MM.1S (cell line): Measurements from ENCODE around the gene CCIN.

Source experiments
- DNase-seq: peaks from one replicate; pipeline ENCODE4 v3.0.0-alpha.2; 2015
- H2AFZ ChIP-seq: fragments of 300-600 bp; sonication (generic); 2 replicates; pipeline ENCODE4 v1.6.0; 2016; ENCODE audit warnings: antibody characterized with exemption, low read length
- H3F3A ChIP-seq: fragments of 300-600 bp; sonication (generic); 2 replicates; pipeline ENCODE4 v1.6.1; 2016; ENCODE audit warnings: mild to moderate bottlenecking, antibody characterized with exemption, low read length, moderate library complexity, mixed read lengths; ENCODE audit not compliant: insufficient read depth
- H3K27ac ChIP-seq: fragments of 300-600 bp; sonication (generic); 2 replicates; pipeline ENCODE4 v1.5.1; 2016; ENCODE audit warnings: mild to moderate bottlenecking, low read length
- H3K27me3 ChIP-seq: fragments of 300-600 bp; sonication (generic); replicated peaks from 2 replicates; pipeline ENCODE4 v1.6.0; 2016; ENCODE audit warnings: low read length; ENCODE audit not compliant: insufficient read depth
- H3K36me3 ChIP-seq: fragments of 300-600 bp; sonication (generic); replicated peaks from 2 replicates; pipeline ENCODE4 v1.6.1; 2016; ENCODE audit warnings: mild to moderate bottlenecking, low read length, mixed read lengths; ENCODE audit not compliant: insufficient read depth
- H3K4me1 ChIP-seq: fragments of 300-600 bp; sonication (generic); 2 replicates; pipeline ENCODE4 v1.6.1; 2016; ENCODE audit warnings: low read length, mixed read lengths
- H3K4me2 ChIP-seq: fragments of 300-600 bp; sonication (generic); 2 replicates; pipeline ENCODE4 v1.6.0; 2016; ENCODE audit warnings: low read depth, low read length
- H3K4me3 ChIP-seq: fragments of 300-600 bp; sonication (generic); 2 replicates; pipeline ENCODE4 v1.5.1; 2016; ENCODE audit warnings: low read length, mixed read lengths
- H3K79me2 ChIP-seq: fragments of 300-600 bp; sonication (generic); 2 replicates; pipeline ENCODE4 v1.6.1; 2016; ENCODE audit warnings: mixed run types, low read length, mixed read lengths
- H3K9ac ChIP-seq: fragments of 300-600 bp; sonication (generic); 2 replicates; pipeline ENCODE4 v1.6.1; 2016; ENCODE audit warnings: low read length, mixed read lengths
- H3K9me2 ChIP-seq: fragments of 300-600 bp; sonication (generic); replicated peaks from 2 replicates; pipeline ENCODE4 v1.6.1; 2016; ENCODE audit warnings: mild to moderate bottlenecking, low read length, mixed read lengths; ENCODE audit not compliant: insufficient read depth
- H3K9me3 ChIP-seq: fragments of 300-600 bp; sonication (generic); replicated peaks from 2 replicates; pipeline ENCODE4 v1.6.1; 2016; ENCODE audit warnings: mild to moderate bottlenecking, low read length, mixed read lengths; ENCODE audit not compliant: insufficient read depth
- H4K20me1 ChIP-seq: fragments of 300-600 bp; sonication (generic); 2 replicates; pipeline ENCODE4 v1.6.1; 2016; ENCODE audit warnings: mild to moderate bottlenecking, low read length, moderate library complexity, mixed read lengths; ENCODE audit not compliant: insufficient read depth
- EZH2 ChIP-seq: fragments of 300-600 bp; sonication (generic); optimal IDR thresholded peaks from 2 replicates; pipeline ENCODE3; 2017; ENCODE audit warnings: low read depth, mild to moderate bottlenecking, antibody characterized with exemption, low read length, mixed read lengths
- EZH2phosphoT487 ChIP-seq: fragments of 300-600 bp; sonication (generic); IDR thresholded peaks from 2 replicates; pipeline ENCODE4 v1.6.1; 2018; ENCODE audit warnings: antibody characterized with exemption, low read length
- TF ChIP-seq, protein P1 (sequence below): fragments of 300-600 bp; sonication (generic); IDR thresholded peaks from 2 replicates; pipeline ENCODE4 v1.5.1; 2016; ENCODE audit warnings: antibody characterized with exemption, low read length, mixed read lengths

The CCIN gene

DNA sequence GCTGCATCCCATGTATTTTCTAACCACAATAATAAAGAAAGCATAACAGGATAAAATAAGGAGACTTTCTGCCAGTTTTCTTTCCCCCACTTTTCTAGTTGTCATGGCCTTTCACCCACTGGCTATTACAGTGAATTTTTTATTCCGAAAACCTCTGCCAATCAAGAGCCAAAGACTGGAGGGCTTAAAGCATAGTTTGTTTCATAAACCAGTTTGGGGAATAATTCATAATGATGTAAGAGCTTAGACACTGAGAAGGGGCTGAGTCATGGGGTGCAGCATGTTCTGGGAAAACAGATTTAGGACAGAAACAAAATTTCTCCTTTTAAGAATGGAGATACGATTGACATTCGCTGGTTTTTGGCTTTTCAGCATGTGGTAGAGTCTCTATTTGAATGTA is 37.1 kb upstream of the CCIN start:
- H3K9me2 ChIP-seq, result no peaks in the 10 kb centered on the region
- H3K9ac ChIP-seq, result no peak overlapping the region
- no peak for DNase-seq
- no peak overlapping the region for H2AFZ ChIP-seq
- no peak overlapping the region for H3K27ac ChIP-seq
- no peaks in the 10 kb centered on the region for H3K27me3 ChIP-seq
- no peaks in the 10 kb centered on the region for H3K36me3 ChIP-seq
- no peaks in the 10 kb centered on the region for H3K9me3 ChIP-seq
- no peaks in the 10 kb centered on the region for H4K20me1 ChIP-seq
- peaks cover 3% of the 10 kb centered on the region for H3K79me2 ChIP-seq
- TF ChIP-seq EZH2 (no peak), EZH2phosphoT487 (no peak)
- TF ChIP-seq, protein P1, sequence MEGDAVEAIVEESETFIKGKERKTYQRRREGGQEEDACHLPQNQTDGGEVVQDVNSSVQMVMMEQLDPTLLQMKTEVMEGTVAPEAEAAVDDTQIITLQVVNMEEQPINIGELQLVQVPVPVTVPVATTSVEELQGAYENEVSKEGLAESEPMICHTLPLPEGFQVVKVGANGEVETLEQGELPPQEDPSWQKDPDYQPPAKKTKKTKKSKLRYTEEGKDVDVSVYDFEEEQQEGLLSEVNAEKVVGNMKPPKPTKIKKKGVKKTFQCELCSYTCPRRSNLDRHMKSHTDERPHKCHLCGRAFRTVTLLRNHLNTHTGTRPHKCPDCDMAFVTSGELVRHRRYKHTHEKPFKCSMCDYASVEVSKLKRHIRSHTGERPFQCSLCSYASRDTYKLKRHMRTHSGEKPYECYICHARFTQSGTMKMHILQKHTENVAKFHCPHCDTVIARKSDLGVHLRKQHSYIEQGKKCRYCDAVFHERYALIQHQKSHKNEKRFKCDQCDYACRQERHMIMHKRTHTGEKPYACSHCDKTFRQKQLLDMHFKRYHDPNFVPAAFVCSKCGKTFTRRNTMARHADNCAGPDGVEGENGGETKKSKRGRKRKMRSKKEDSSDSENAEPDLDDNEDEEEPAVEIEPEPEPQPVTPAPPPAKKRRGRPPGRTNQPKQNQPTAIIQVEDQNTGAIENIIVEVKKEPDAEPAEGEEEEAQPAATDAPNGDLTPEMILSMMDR, result no peak
- no peaks in the 10 kb centered on the region for H3F3A ChIP-seq
- no peak overlapping the region for H3K4me3 ChIP-seq
- peaks cover 2% of the 10 kb centered on the region for H3K4me1 ChIP-seq
- no peak overlapping the region for H3K4me2 ChIP-seq

DNA sequence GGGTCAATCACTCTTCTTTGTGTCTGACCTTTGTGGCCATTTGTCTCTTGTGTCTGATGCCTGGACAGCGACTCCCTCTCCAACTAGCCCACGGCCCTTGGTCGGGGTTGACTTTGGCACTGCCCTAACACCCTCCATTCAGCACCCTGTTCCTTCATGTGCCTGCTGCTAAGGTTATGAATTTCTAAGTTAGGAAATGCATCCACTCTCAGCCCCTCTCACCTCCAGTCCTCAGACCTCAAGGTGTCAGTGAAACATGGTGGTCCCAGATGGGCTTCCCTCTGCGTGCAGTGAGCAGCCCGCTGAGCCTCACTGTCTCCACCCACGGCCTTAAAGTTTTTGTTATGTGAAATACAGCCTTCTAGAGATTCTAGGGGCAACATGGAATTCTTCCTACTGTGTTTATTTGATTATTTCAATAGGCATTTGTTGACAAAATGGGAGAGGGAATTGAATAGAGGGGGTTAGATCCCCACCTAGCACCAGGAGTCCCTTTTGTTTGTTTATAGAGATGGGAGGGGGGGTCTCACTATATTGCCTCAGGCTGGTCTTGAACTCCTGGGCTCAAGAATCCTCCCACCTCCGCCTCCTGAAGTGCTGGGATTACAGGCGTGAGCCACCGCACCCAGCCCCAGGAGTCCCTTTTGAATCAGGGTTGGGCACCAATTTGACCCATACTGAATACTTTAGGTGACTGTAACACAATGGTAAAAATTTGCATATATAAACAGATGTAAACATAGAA is 34.3 kb upstream of the CCIN start:
- H3K9ac ChIP-seq, result no peak overlapping the region
- no peak for DNase-seq
- no peaks in the 10 kb centered on the region for H3K9me2 ChIP-seq
- peaks cover 12% of the 10 kb centered on the region for H3K79me2 ChIP-seq
- H3K27me3 ChIP-seq, result no peaks in the 10 kb centered on the region
- peaks cover 13% of the 10 kb centered on the region for H3K4me1 ChIP-seq
- no peak overlapping the region for H3K27ac ChIP-seq
- H3K4me2 ChIP-seq, result no peak overlapping the region
- H2AFZ ChIP-seq, result no peak overlapping the region
- no peaks in the 10 kb centered on the region for H3K36me3 ChIP-seq
- no peaks in the 10 kb centered on the region for H4K20me1 ChIP-seq
- H3F3A ChIP-seq, result peaks cover 3% of the 10 kb centered on the region
- TF ChIP-seq, protein P1, result no peak
- no peak for TF ChIP-seq EZH2
- TF ChIP-seq EZH2phosphoT487, result no peak
- no peak overlapping the region for H3K4me3 ChIP-seq
- no peaks in the 10 kb centered on the region for H3K9me3 ChIP-seq

DNA sequence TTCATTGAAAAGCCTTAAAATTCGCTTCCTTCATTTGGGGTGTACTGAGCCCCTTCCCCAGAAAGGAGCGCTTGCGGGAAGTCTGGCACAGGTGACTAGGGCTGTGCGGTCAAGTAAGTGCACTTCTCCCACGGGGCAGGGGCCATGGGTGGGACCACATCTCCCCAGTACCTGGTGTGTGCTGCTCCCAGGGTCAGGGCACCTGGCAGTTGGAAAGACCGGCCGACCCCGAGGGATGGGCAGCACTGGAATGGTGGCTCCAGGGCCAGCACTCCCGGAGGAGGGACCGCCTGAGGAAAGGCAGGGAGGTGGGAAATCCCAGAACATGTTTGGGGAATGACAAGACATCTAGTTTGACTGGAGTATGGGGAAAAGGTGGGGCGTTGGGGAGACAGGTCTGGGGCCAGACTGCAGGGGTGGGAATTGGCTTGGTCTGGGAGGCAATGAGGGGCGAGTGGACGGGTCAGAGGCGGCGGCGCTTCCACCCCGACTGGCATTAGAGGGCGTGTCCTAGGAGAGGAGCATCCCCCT is 33.4 kb upstream of the CCIN start:
- DNase-seq, result no peak
- TF ChIP-seq, protein P1, result no peak
- TF ChIP-seq EZH2, result no peak
- no peak for TF ChIP-seq EZH2phosphoT487
- H3K4me1 ChIP-seq, result peaks cover 22% of the 10 kb centered on the region
- H3K27ac ChIP-seq, result no peak overlapping the region
- H3K4me2 ChIP-seq, result peak overlapping the region; percentile 92
- H3K36me3 ChIP-seq, result no peaks in the 10 kb centered on the region
- H3K79me2 ChIP-seq, result peaks cover 12% of the 10 kb centered on the region
- no peaks in the 10 kb centered on the region for H3K27me3 ChIP-seq
- no peaks in the 10 kb centered on the region for H3K9me2 ChIP-seq
- peak overlapping the region; percentile 72 for H2AFZ ChIP-seq
- H4K20me1 ChIP-seq, result no peaks in the 10 kb centered on the region
- H3F3A ChIP-seq, result peaks cover 12% of the 10 kb centered on the region
- no peaks in the 10 kb centered on the region for H3K9me3 ChIP-seq
- H3K9ac ChIP-seq, result no peak overlapping the region
- H3K4me3 ChIP-seq, result peak overlapping the region; percentile 72
